Vagina (tissue), 2 donors: ENCODE data around the gene PKIG.

Source experiments
- CTCF ChIP-seq, 3 experiments: fragments of 450-650 bp in 2 of 3; fragments of 200-600 bp in 1 of 3; sonication (generic) in 1 of 3; IDR thresholded peaks; one replicate each; pipeline ENCODE4 v1.5.1; 2017 to 2019; ENCODE audit warnings: antibody characterized with exemption in 3 of 3, mild to moderate bottlenecking in 2 of 3, moderate library complexity in 2 of 3
- POLR2A ChIP-seq, 2 donors: fragments of 450-650 bp; IDR thresholded peaks; one replicate each; pipeline ENCODE4 v1.6.1; 2017; ENCODE audit warnings: antibody characterized with exemption in 2 of 2, mild to moderate bottlenecking in 2 of 2, moderate library complexity in 2 of 2

DNA sequence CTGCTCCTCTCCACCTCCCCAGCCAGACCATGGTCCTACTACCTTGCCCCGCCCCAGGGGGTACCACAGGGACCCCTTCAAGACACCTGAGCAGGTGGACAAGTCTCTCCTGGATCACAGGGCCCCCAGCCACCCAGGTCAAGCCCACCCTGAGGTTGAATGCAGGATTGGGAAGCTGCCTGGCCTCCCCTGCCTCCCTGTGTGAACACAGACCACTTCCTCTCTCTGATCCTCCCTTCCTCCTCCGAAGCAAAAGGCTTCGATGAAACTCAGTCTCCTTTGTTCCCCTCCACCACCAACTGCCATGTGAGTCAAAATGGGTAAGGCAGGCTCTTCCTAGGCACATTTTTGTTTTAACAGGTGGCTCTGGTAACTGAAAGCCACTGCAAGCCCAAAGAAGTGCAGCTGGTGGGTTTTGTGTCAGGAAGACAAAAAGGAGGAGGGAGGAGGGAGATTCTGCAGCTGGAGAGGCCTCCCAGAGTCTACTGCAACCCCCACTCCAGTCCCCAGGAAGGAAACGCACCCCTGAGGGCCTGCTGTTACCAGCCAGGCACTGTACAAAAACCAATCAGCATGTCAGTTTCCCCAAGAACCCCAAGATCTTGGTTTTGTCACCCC is 63.8 kb downstream of the PKIG start:
- TF ChIP-seq CTCF (IDR thresholded peaks at IDR 0.05), result no peak
- TF ChIP-seq POLR2A (IDR thresholded peaks at IDR 0.05), result no peak
